ENCODE data around the gene HBA1.
"Not testable (repeated sequence)": the region's sequence is repeated elsewhere in the genome, so short reads cannot be mapped to it uniquely, and the experiment has no call there.

The HBA1 gene

DNA sequence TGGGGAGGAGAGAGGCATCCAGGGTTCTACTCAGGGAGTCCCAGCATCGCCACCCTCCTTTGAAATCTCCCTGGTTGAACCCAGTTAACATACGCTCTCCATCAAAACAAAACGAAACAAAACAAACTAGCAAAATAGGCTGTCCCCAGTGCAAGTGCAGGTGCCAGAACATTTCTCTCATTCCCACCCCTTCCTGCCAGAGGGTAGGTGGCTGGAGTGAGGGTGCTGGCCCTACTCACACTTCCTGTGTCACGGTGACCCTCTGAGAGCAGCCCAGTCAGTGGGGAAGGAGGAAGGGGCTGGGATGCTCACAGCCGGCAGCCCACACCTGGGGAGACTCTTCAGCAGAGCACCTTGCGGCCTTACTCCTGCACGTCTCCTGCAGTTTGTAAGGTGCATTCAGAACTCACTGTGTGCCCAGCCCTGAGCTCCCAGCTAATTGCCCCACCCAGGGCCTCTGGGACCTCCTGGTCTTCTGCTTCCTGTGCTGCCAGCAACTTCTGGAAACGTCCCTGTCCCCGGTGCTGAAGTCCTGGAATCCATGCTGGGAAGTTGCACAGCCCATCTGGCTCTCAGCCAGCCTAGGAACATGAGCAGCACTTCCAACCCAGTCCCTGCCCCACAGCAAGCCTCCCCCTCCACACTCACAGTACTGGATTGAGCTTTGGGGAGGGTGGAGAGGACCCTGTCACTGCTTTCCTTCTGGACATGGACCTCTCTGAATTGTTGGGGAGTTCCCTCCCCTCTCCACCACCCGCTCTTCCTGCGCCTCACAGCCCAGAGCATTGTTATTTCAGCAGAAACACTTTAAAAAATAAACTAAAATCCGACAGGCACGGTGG lies 2.3 kb upstream of the HBA1 start:
- DNase-seq (ENCODE audit: extremely low read depth in 1 of 2, low read depth in 1 of 2) = not testable (repeated sequence)

DNA sequence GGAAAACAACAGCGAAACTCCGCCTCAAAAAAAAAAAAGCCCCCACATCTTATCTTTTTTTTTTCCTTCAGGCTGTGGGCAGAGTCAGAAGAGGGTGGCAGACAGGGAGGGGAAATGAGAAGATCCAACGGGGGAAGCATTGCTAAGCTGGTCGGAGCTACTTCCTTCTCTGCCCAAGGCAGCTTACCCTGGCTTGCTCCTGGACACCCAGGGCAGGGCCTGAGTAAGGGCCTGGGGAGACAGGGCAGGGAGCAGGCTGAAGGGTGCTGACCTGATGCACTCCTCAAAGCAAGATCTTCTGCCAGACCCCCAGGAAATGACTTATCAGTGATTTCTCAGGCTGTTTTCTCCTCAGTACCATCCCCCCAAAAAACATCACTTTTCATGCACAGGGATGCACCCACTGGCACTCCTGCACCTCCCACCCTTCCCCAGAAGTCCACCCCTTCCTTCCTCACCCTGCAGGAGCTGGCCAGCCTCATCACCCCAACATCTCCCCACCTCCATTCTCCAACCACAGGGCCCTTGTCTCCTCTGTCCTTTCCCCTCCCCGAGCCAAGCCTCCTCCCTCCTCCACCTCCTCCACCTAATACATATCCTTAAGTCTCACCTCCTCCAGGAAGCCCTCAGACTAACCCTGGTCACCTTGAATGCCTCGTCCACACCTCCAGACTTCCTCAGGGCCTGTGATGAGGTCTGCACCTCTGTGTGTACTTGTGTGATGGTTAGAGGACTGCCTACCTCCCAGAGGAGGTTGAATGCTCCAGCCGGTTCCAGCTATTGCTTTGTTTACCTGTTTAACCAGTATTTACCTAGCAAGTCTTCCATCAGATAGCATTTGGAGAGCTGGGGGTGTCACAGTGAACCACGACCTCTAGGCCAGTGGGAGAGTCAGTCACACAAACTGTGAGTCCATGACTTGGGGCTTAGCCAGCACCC lies 1.2 kb upstream of the HBA1 start:
- no peak for DNase-seq (ENCODE audit: extremely low read depth in 1 of 2, low read depth in 1 of 2)

DNA sequence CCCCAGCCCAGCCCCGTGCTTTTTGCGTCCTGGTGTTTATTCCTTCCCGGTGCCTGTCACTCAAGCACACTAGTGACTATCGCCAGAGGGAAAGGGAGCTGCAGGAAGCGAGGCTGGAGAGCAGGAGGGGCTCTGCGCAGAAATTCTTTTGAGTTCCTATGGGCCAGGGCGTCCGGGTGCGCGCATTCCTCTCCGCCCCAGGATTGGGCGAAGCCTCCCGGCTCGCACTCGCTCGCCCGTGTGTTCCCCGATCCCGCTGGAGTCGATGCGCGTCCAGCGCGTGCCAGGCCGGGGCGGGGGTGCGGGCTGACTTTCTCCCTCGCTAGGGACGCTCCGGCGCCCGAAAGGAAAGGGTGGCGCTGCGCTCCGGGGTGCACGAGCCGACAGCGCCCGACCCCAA lies 474 bp upstream of the HBA1 start:
- not testable (repeated sequence) for DNase-seq (ENCODE audit: extremely low read depth in 1 of 2, low read depth in 1 of 2)

DNA sequence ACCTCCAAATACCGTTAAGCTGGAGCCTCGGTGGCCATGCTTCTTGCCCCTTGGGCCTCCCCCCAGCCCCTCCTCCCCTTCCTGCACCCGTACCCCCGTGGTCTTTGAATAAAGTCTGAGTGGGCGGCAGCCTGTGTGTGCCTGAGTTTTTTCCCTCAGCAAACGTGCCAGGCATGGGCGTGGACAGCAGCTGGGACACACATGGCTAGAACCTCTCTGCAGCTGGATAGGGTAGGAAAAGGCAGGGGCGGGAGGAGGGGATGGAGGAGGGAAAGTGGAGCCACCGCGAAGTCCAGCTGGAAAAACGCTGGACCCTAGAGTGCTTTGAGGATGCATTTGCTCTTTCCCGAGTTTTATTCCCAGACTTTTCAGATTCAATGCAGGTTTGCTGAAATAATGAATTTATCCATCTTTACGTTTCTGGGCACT lies 928 bp downstream of the HBA1 start:
- no peak for DNase-seq (ENCODE audit: extremely low read depth in 1 of 2, low read depth in 1 of 2)

GRCh38 chr16:177981-178667 lies 1.6 kb downstream of the HBA1 start:
- DNase-seq (ENCODE audit: extremely low read depth in 1 of 2, low read depth in 1 of 2) = no peak

GRCh38 chr16:178668-179015 lies 2.2 kb downstream of the HBA1 start:
- no peak for DNase-seq (ENCODE audit: extremely low read depth in 1 of 2, low read depth in 1 of 2)

- DNase-seq (ENCODE audit: extremely low read depth in 1 of 2, low read depth in 1 of 2) = no peak
Measured at GRCh38 chr16:179211-180092, 3.0 kb downstream of the HBA1 start.

GRCh38 chr16:180101-180675 lies 3.7 kb downstream of the HBA1 start, which contains the start of gene HBQ1:
TSS of gene HBQ1 (plus strand) at chr16:180459. CDS start at chr16:180487, 28 bp downstream.
- peak in 1 of 2 donors; percentile 24 for DNase-seq (ENCODE audit: extremely low read depth in 1 of 2, low read depth in 1 of 2)

- DNase-seq (ENCODE audit: extremely low read depth in 1 of 2, low read depth in 1 of 2) = peak; percentile 60 to 67
Measured at GRCh38 chr16:180681-181564, 4.4 kb downstream of the HBA1 start.

DNA sequence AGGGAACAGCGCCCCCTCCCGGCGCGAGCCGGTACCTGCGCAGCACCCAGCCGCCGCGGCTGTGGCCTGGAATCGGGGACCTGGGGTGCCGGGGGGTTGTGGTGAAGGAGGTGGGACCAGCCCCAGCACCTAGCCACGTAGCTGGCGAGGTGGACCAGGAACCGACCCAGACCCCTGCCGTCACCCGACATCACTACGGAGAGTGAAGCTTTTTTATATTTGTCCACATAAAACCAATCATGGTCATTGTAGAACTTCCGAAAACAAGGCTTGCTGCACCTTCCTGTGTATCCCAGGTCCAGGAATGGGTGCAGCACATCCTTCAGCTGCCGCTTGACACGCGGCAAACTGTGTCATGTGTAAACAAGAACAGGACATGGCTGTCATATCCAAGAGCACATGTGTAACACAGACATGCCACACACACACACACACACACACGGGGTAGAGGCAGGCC lies 5.1 kb downstream of the HBA1 start:
- DNase-seq (ENCODE audit: extremely low read depth in 1 of 2, low read depth in 1 of 2) = no peak

GRCh38 chr16:183005-183404 lies 6.5 kb downstream of the HBA1 start:
- no peak for DNase-seq (ENCODE audit: extremely low read depth in 1 of 2, low read depth in 1 of 2)

- no peak for DNase-seq (ENCODE audit: extremely low read depth in 1 of 2, low read depth in 1 of 2)
Measured at GRCh38 chr16:185213-185612, 8.7 kb downstream of the HBA1 start.

DNA sequence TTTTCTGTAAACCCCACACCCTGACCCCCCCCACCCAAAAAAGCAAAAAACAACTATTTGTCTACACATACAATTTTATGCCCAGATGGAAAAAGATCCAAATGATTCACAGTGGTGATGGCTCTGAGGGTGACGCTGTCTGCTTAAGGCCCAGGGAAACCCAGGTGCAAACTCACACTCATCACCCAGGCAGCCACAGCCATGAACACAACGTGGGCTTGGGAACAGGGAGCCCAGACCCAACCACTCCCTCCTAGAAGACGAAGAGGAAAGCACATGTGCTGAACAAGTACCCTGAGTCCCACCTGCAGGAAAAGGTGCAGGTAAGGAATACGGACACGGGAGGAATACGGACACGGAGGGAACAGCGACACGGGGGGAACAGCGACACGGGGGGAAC lies 9.2 kb downstream of the HBA1 start:
- no peak for DNase-seq (ENCODE audit: extremely low read depth in 1 of 2, low read depth in 1 of 2)

GRCh38 chr16:187330-187729 lies 10.8 kb downstream of the HBA1 start:
- DNase-seq (ENCODE audit: extremely low read depth in 1 of 2, low read depth in 1 of 2) = no peak

DNA sequence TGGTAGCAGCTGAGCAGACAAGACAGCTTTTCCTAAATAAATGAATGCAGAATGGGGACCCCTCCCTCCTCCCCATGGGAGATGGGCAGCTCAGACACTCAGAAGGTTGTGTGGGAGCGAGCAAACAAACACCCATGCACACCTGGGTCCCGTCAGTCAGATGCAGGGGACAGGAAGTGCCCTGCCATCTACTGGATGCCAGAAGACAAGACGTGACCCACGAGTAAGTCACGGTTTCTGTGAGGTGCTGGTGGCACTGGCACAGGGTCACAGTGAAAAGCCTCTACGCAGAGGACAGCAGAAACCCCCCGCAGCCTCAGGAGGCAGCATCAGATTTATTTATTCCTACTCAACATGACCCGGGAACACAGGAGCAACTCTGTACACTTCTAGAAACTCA lies 12.2 kb downstream of the HBA1 start:
- DNase-seq (ENCODE audit: extremely low read depth in 1 of 2, low read depth in 1 of 2) = no peak

DNA sequence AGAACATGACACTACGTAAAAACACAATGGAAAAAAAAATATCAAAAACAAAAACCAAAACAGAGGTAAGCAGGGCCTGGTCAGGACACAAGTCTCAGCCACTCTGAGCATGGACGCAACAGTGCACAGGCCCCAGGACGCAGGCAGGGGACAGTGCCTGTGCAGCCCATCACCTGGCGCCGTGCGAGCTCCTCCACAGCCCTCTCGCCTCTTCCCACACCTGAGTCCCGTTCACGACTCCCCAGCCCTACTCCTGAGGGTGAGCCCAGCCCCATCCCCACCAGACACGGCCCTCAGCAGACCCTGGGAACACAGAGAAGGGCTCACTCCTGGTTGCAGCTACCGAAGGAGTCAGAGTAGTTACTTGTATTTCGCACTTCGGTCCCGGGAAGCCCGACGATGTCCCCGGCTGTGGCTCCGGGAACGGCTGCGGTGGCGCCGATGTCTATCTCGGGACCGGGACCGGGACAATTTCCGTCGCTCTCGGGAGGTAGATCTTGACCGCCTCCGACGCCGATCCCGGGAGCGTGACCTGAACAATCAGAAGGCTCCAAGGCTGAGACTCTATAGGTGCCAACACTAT lies 13.2 kb downstream of the HBA1 start:
- no peak for DNase-seq (ENCODE audit: extremely low read depth in 1 of 2, low read depth in 1 of 2)

GRCh38 chr16:191831-192230 lies 15.4 kb downstream of the HBA1 start:
- DNase-seq (ENCODE audit: extremely low read depth in 1 of 2, low read depth in 1 of 2) = no peak

GRCh38 chr16:192686-193085 lies 16.2 kb downstream of the HBA1 start:
- DNase-seq (ENCODE audit: extremely low read depth in 1 of 2, low read depth in 1 of 2) = no peak
